PC-3 (cell line): ENCODE data around the gene FAM89B.

Experiments used
- EZH2 ChIP-seq: fragments of 300-600 bp; sonication (generic); IDR thresholded peaks from one replicate; pipeline ENCODE4 v1.6.1; 2017; ENCODE audit warnings: antibody characterized with exemption, mild to moderate bottlenecking, low read length; ENCODE audit not compliant: unreplicated experiment
- EZH2phosphoT487 ChIP-seq: fragments of 300-600 bp; sonication (generic); IDR thresholded peaks from 2 replicates; pipeline ENCODE4 v1.6.1; 2018; ENCODE audit warnings: mild to moderate bottlenecking, antibody characterized with exemption, low read length, borderline replicate concordance
- TF ChIP-seq, protein P1 (sequence below): fragments of 300-600 bp; sonication (generic); conservative IDR thresholded peaks from 2 replicates; pipeline ENCODE4 v1.5.1; 2017; ENCODE audit warnings: antibody characterized with exemption, low read depth, mild to moderate bottlenecking, low read length

DNA sequence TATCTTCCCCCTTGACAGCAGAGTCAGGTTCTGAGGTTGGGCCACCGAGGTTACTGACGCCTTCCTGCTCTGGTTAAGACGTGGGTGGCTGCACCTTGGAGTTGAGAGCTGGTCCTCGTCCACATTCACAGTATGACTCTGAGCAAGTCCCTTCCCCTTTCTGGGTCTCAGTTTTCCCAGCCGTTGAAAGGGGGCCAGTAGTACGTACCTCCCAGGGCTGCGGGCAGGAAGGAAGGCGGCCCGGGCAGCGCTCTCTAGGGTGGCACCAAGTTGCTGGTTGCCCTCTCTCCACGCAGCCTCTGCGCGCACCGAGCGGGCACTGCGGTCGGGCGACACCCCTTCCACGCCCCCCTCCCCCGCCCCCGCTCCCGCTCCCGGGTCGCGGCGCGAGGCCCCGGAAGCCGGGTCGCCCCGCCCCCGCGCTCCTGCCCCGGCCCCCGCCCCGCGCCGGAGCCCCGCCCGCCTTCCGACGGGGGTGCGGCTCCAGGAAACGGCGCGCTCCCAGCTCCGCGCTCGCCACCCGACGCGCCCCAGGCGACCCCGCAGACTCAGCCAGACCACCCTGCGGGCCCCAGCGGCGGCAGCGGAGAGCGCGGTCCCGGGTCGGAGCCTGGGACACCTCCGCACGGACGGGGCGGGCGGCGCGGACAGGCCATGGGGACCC is 3.4 kb downstream of the FAM89B start, which contains the start of gene EHBP1L1:
- TF ChIP-seq, protein P1, sequence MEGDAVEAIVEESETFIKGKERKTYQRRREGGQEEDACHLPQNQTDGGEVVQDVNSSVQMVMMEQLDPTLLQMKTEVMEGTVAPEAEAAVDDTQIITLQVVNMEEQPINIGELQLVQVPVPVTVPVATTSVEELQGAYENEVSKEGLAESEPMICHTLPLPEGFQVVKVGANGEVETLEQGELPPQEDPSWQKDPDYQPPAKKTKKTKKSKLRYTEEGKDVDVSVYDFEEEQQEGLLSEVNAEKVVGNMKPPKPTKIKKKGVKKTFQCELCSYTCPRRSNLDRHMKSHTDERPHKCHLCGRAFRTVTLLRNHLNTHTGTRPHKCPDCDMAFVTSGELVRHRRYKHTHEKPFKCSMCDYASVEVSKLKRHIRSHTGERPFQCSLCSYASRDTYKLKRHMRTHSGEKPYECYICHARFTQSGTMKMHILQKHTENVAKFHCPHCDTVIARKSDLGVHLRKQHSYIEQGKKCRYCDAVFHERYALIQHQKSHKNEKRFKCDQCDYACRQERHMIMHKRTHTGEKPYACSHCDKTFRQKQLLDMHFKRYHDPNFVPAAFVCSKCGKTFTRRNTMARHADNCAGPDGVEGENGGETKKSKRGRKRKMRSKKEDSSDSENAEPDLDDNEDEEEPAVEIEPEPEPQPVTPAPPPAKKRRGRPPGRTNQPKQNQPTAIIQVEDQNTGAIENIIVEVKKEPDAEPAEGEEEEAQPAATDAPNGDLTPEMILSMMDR = no peak
- TF ChIP-seq EZH2phosphoT487 = no peak
- no peak for TF ChIP-seq EZH2
